Smooth muscle cell (in vitro differentiated cells): ENCODE measurements around the gene IL12RB2. TPM values are rescaled to one million over a fixed set of nuclear protein-coding genes. Genes with fewer than 3 reads are reported as not detected.

Experiments used
- DNase-seq: peaks from one replicate; lab custom pipeline; 2025; ENCODE audit not compliant: unreplicated experiment; lab: John Stamatoyannopoulos, UW
- H2AFZ ChIP-seq: fragments of 200-600 bp; sonication (generic); 2 replicates; pipeline ENCODE4 v1.6.0; 2016; ENCODE audit warnings: antibody characterized with exemption, low read depth, mild to moderate bottlenecking
- H3F3A ChIP-seq: fragments of 200-600 bp; sonication (generic); 2 replicates; pipeline ENCODE4 v1.6.0; 2017; ENCODE audit warnings: antibody characterized with exemption, low read depth
- H3K27ac ChIP-seq: fragments of 200-600 bp; sonication (generic); 2 replicates; pipeline ENCODE4 v1.5.1; 2016; ENCODE audit warnings: low read depth, mild to moderate bottlenecking
- H3K27me3 ChIP-seq: fragments of 200-600 bp; sonication (generic); 2 replicates; pipeline ENCODE4 v1.6.1; 2016; ENCODE audit warnings: low read depth, mild to moderate bottlenecking
- H3K36me3 ChIP-seq: fragments of 200-600 bp; sonication (generic); 2 replicates; pipeline ENCODE4 v1.5.1; 2016; ENCODE audit warnings: low read depth
- H3K4me1 ChIP-seq: fragments of 200-600 bp; sonication (generic); 2 replicates; pipeline ENCODE4 v1.5.1; 2016; ENCODE audit warnings: low read depth
- H3K4me2 ChIP-seq: fragments of 200-600 bp; sonication (generic); 2 replicates; pipeline ENCODE4 v1.6.0; 2016; ENCODE audit warnings: mild to moderate bottlenecking
- H3K4me3 ChIP-seq: fragments of 200-600 bp; sonication (generic); 2 replicates; pipeline ENCODE4 v1.5.1; 2016; ENCODE audit warnings: mild to moderate bottlenecking
- H3K79me2 ChIP-seq: fragments of 200-600 bp; sonication (generic); 2 replicates; pipeline ENCODE4 v1.6.0; 2016; ENCODE audit warnings: low read depth, mild to moderate bottlenecking
- H3K9ac ChIP-seq: fragments of 200-600 bp; sonication (generic); 2 replicates; pipeline ENCODE4 v1.6.0; 2016; ENCODE audit warnings: low read depth
- H3K9me3 ChIP-seq: fragments of 200-600 bp; sonication (generic); replicated peaks from 2 replicates; pipeline ENCODE4 v1.5.1; 2016; ENCODE audit warnings: low read depth
- H4K20me1 ChIP-seq: fragments of 200-600 bp; sonication (generic); 2 replicates; pipeline ENCODE4 v1.6.0; 2016; ENCODE audit warnings: low read depth
- WGBS: methylation state at CpG from one replicate; pipeline ENCODE4 v1.1.7; 2016; ENCODE audit warnings: low lambda C conversion rate; 5-methylcytosine and 5-hydroxymethylcytosine counted together
- polyA plus RNA-seq: library from polyadenylated mRNA; unstranded; fragments of >200 nt; fragmentation: Nextera tagmentation; extraction: Ambion mirVana; gene quantifications from 2 replicates; pipeline ENCODE4 v1.2.1, GENCODE V29; 2016
- total RNA-seq: library from RNA; depleted of rRNA; stranded (reverse); fragments of >200 nt; gene quantifications from 2 replicates; pipeline ENCODE4 v1.2.3, GENCODE V29; 2014
- TF ChIP-seq, protein P1 (sequence below): fragments of 200-600 bp; sonication (generic); IDR thresholded peaks from 2 replicates; pipeline ENCODE4 v1.5.1; 2017; ENCODE audit warnings: borderline replicate concordance, mild to moderate bottlenecking, antibody characterized with exemption; ENCODE audit not compliant: insufficient read depth, poor library complexity, severe bottlenecking

The IL12RB2 gene
- total and polyA plus RNA-seq, 2 experiments from 2014 or later = not detected

DNA sequence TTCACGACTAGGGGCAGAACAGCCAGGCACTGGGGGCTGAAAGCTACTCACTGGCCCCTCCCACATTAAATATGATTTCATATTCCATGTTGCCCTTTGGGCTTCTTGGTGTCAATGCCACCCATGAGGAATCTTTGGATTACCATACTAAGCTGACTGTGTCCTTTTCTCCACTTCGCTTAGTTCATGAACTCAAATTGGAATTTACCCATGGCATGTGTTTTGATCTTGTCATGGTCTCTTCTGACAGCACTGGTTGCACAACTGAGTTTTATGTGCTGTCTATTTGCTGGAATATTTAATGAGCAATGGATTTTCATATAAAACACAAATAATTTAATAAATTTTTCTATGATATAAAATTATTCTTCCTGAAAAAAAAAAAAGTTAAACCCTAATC lies 63.4 kb downstream of the IL12RB2 start:
- DNase-seq = no peak
- peaks cover 8% of the 10 kb centered on the region for H3K4me1 ChIP-seq
- no peaks in the 10 kb centered on the region for H3K36me3 ChIP-seq
- no peaks in the 10 kb centered on the region for H3F3A ChIP-seq
- no peak overlapping the region for H2AFZ ChIP-seq
- no peaks in the 10 kb centered on the region for H3K27me3 ChIP-seq
- TF ChIP-seq, protein P1, sequence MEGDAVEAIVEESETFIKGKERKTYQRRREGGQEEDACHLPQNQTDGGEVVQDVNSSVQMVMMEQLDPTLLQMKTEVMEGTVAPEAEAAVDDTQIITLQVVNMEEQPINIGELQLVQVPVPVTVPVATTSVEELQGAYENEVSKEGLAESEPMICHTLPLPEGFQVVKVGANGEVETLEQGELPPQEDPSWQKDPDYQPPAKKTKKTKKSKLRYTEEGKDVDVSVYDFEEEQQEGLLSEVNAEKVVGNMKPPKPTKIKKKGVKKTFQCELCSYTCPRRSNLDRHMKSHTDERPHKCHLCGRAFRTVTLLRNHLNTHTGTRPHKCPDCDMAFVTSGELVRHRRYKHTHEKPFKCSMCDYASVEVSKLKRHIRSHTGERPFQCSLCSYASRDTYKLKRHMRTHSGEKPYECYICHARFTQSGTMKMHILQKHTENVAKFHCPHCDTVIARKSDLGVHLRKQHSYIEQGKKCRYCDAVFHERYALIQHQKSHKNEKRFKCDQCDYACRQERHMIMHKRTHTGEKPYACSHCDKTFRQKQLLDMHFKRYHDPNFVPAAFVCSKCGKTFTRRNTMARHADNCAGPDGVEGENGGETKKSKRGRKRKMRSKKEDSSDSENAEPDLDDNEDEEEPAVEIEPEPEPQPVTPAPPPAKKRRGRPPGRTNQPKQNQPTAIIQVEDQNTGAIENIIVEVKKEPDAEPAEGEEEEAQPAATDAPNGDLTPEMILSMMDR = no peak
- H3K79me2 ChIP-seq = no peaks in the 10 kb centered on the region
- no peak overlapping the region for H3K4me3 ChIP-seq
- WGBS = 96% methylated on average over 2 of the region's 2 CpGs
- H3K4me2 ChIP-seq = no peak overlapping the region
- H3K9me3 ChIP-seq = no peaks in the 10 kb centered on the region
- H3K9ac ChIP-seq = no peak overlapping the region
- no peak overlapping the region for H3K27ac ChIP-seq
- no peaks in the 10 kb centered on the region for H4K20me1 ChIP-seq

DNA sequence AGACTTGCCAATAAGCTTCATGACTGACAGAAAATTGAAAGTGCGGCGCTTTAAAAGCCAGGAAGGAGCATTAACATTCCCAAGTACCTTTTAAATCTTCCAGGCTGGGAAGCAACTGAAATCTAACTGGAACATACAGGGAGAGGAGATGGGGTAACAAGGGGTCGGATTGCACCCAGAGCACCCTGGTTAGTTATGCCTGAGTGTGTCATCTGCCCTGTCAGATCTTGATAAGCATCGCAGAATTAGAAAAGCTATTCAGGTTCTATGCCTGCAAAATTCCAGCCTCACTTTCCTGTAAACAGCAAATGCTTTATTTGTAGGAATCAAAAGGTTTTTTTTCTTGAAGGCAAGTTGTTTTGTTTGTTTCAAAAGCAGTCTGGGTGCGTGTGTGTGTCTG lies 64.0 kb downstream of the IL12RB2 start:
- H2AFZ ChIP-seq = no peak overlapping the region
- TF ChIP-seq, protein P1 = no peak
- DNase-seq = no peak
- no peaks in the 10 kb centered on the region for H3K9me3 ChIP-seq
- H3K36me3 ChIP-seq = no peaks in the 10 kb centered on the region
- no peaks in the 10 kb centered on the region for H3K79me2 ChIP-seq
- no peak overlapping the region for H3K27ac ChIP-seq
- H4K20me1 ChIP-seq = no peaks in the 10 kb centered on the region
- H3K4me1 ChIP-seq = peaks cover 8% of the 10 kb centered on the region
- WGBS = 63% methylated on average over 5 of the region's 5 CpGs
- H3K9ac ChIP-seq = no peak overlapping the region
- no peak overlapping the region for H3K4me2 ChIP-seq
- no peaks in the 10 kb centered on the region for H3F3A ChIP-seq
- no peak overlapping the region for H3K4me3 ChIP-seq
- no peaks in the 10 kb centered on the region for H3K27me3 ChIP-seq

DNA sequence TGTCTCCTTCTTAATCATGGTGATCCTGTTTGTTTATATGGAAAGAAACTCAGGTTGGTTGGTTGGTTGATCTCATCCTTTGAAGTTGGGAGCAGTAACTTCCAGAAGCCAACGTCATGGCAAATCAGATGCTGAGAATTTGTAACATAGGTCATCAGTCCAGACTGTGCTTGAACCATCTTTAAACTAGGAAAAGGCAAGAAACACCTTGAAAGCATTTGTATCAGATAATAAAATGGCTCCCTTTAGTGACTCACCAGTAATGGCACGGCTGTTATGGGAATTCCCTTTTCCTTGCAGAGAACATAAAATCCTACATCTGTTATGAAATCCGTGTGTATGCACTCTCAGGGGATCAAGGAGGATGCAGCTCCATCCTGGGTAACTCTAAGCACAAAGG lies 64.5 kb downstream of the IL12RB2 start:
- WGBS = 40% methylated on average over 3 of the region's 3 CpGs
- TF ChIP-seq, protein P1 = no peak
- Histone ChIP-seq H3K4me1 (peaks cover 8% of the 10 kb centered on the region), H4K20me1 (no peaks in the 10 kb centered on the region), H3K79me2 (no peaks in the 10 kb centered on the region), H3K9me3 (no peaks in the 10 kb centered on the region), H3K4me3 (no peak overlapping the region), H2AFZ (no peak overlapping the region), H3K27me3 (no peaks in the 10 kb centered on the region), H3F3A (no peaks in the 10 kb centered on the region), H3K27ac (no peak overlapping the region), H3K9ac (no peak overlapping the region), H3K36me3 (no peaks in the 10 kb centered on the region), H3K4me2 (no peak overlapping the region)
- no peak for DNase-seq

DNA sequence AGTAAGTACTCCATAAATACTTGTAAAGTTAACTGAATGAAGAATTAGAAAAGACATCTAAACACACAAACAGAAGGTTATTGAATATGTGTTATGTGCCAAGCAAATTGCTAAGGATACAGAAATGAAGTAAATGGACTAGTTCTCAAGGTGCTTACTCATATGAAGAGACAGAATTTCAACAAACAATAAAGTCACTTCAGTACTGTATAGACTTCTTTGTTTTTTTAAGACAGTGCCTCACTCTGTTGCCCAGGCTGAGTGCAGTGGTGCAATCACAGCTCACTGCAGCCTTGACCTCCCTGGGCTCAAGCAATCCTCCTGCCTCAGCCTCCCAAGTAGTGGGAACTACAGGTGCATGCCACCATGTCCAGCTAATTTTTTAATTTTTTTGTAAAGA lies 65.2 kb downstream of the IL12RB2 start:
- Histone ChIP-seq H3F3A (no peaks in the 10 kb centered on the region), H3K4me1 (peaks cover 8% of the 10 kb centered on the region), H2AFZ (no peak overlapping the region), H3K9me3 (no peaks in the 10 kb centered on the region), H3K27me3 (no peaks in the 10 kb centered on the region), H3K9ac (no peak overlapping the region), H3K36me3 (no peaks in the 10 kb centered on the region), H3K27ac (no peak overlapping the region), H3K4me3 (no peak overlapping the region), H4K20me1 (no peaks in the 10 kb centered on the region), H3K4me2 (no peak overlapping the region), H3K79me2 (no peaks in the 10 kb centered on the region)
- TF ChIP-seq, protein P1 = no peak
- DNase-seq = no peak
